Measurements from ENCODE around the gene SMIM1.

The SMIM1 gene

DNA sequence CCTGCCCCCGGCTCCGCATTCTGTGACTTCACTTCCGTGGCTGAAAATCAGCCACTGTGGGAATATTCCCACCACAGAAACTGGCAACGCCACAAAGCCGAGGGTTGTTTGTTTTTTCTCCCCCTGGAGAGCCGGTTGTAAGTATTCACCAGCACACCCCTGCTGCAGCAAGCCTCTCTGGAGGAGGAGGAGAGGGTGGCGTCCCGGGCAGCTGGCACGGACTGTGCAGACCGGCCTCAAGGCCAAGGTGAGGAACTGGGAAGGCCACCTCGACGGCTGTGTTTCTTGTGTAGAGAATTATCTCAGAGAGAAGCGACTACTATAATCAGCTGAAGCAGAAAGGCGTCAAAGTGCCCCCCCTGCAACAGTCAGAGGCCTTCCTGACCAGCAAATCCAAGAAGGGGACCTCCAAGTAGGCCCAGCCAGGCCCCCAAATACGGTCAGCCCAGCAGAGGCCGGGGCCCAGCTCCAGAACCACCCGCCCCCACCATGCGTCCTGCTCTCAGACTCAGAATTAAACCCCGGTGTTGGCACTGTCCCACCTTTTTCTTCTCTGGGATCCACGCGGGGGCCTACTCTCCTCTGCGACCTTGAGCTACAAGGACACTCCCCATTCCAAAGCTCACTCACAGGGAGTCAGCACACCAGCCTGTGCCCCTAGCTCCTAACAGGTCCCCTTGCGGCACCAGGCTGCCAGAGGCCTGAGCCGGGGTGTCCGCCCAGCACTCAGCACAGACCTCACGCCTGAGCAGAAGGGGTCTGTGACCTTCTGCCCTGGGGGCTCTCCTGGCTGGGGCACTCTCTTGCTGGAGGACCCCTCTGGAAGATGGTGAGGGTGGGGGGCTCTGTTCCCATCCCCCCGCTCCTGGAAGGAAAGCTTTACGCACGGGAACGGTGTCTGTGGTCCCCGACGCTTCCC lies 1.2 kb upstream of the SMIM1 start:
- DNase-seq, result peak; percentile 1
- peak overlapping the region; percentile 87 for H2AFZ ChIP-seq (ENCODE audit: low read depth, low read length)
- peaks cover 8 to 47% of the 10 kb centered on the region in 2 experiments for H3K27me3 ChIP-seq (ENCODE audit: control insufficient read depth in 1 of 2, insufficient read depth in 1 of 2, low read length in 2 of 2)
- peak overlapping the region; percentile 8 to 74 for H3K18ac ChIP-seq (ENCODE audit: low read depth in 1 of 2, low read length in 2 of 2)
- H3K9ac ChIP-seq (ENCODE audit: low read length), result no peak overlapping the region
- no peak overlapping the region for H3K27ac ChIP-seq (ENCODE audit: low read length, poor library complexity, severe bottlenecking)
- peak overlapping the region; percentile 93 for H4K8ac ChIP-seq (ENCODE audit: low read length)
- H3K9me3 ChIP-seq (ENCODE audit: control insufficient read depth, low read length), result no peaks in the 10 kb centered on the region
- H3K36me3 ChIP-seq (ENCODE audit: control insufficient read depth in 1 of 2, insufficient read depth in 2 of 2, low read depth in 1 of 2, low read length in 2 of 2), result peaks cover 0 to 4% of the 10 kb centered on the region in 2 experiments
- no peaks in the 10 kb centered on the region for H3K79me1 ChIP-seq (replicated peaks; ENCODE audit: low read length, poor library complexity, severe bottlenecking)
- H2BK15ac ChIP-seq (ENCODE audit: low read depth, poor library complexity, severe bottlenecking), result no peak overlapping the region
- no peak overlapping the region for H2BK120ac ChIP-seq (ENCODE audit: low read depth, low read length)
- peaks cover 51% of the 10 kb centered on the region for H3K4me1 ChIP-seq (ENCODE audit: control insufficient read depth, insufficient read depth, low read depth, low read length)
- no peak overlapping the region for H2BK12ac ChIP-seq (ENCODE audit: low read length in 2 of 2)
- H2BK5ac ChIP-seq (ENCODE audit: low read depth, low read length, poor library complexity, severe bottlenecking), result no peak overlapping the region
- H3K4ac ChIP-seq (ENCODE audit: low read depth in 1 of 2, low read length in 2 of 2), result peak overlapping the region in 1 of 2 experiments; percentile 2
- H3K14ac ChIP-seq (ENCODE audit: low read length in 2 of 2), result peak overlapping the region in 1 of 2 experiments; percentile 79
- peak overlapping the region; percentile 63 to 66 for H3K4me3 ChIP-seq (ENCODE audit: insufficient read depth in 1 of 2, low read depth in 1 of 2, low read length in 2 of 2)
- peak overlapping the region; percentile 85 for H4K91ac ChIP-seq (ENCODE audit: low read length)
- H2AK5ac ChIP-seq (ENCODE audit: low read length, severe bottlenecking), result no peak overlapping the region
- H3K23ac ChIP-seq (ENCODE audit: low read length in 2 of 2), result no peak overlapping the region
- WGBS, result 59% methylated on average over 31 of the region's 32 CpGs
- peak overlapping the region; percentile 98 for H3K4me2 ChIP-seq (ENCODE audit: low read length, poor library complexity, severe bottlenecking)

DNA sequence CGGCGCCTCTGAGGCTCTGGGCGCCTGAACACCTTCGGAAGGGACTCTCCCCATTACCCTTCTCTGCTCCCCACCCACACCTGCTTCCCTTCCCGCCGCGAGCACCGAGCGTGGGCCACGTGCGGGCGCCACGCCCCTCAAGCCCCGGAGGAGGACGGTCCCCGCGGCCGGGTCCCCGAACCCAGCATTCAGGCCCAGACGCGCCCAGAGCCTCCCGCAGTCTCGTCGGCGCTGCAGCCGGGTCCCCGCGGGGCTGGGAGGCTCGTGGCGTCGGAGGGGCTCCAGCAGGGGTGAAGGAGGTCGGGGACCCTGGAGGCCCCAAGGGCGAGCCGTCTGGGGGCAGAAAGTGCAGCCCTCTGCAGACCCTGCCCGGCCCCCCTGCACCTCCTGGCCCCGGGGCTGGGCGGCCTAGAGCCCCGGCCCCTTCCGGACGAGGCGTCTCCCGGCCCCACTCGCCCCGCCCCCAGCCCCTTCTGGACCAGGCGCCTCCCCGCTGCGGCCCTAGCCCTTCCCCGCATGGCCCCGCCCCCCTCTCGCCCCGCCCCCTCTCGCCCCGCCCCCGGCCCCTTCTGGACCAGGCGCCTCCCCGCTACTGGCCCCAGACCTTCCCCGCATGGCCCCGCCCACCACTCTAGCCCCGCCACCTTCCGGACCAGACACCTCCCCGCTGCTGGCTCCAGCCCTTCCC lies 378 bp upstream of the SMIM1 start:
- H2AK5ac ChIP-seq (ENCODE audit: low read length, severe bottlenecking), result no peak overlapping the region
- H3K27ac ChIP-seq (ENCODE audit: low read length, poor library complexity, severe bottlenecking), result no peak overlapping the region
- no peak overlapping the region for H2BK12ac ChIP-seq (ENCODE audit: low read length in 2 of 2)
- peak overlapping the region; percentile 50 for H2BK15ac ChIP-seq (ENCODE audit: low read depth, poor library complexity, severe bottlenecking)
- peak overlapping the region; percentile 85 for H4K91ac ChIP-seq (ENCODE audit: low read length)
- peak overlapping the region in 1 of 2 experiments; percentile 79 for H3K14ac ChIP-seq (ENCODE audit: low read length in 2 of 2)
- H3K4me1 ChIP-seq (ENCODE audit: control insufficient read depth, insufficient read depth, low read depth, low read length), result peaks cover 58% of the 10 kb centered on the region
- no peaks in the 10 kb centered on the region for H3K79me1 ChIP-seq (replicated peaks; ENCODE audit: low read length, poor library complexity, severe bottlenecking)
- 3% methylated on average over 23 of the region's 61 CpGs for WGBS
- no peak overlapping the region for H3K9ac ChIP-seq (ENCODE audit: low read length)
- no peaks in the 10 kb centered on the region for H3K9me3 ChIP-seq (ENCODE audit: control insufficient read depth, low read length)
- peak overlapping the region; percentile 87 for H2AFZ ChIP-seq (ENCODE audit: low read depth, low read length)
- H3K36me3 ChIP-seq (ENCODE audit: control insufficient read depth in 1 of 2, insufficient read depth in 2 of 2, low read depth in 1 of 2, low read length in 2 of 2), result peaks cover 0 to 4% of the 10 kb centered on the region in 2 experiments
- peaks cover 8 to 44% of the 10 kb centered on the region in 2 experiments for H3K27me3 ChIP-seq (ENCODE audit: control insufficient read depth in 1 of 2, insufficient read depth in 1 of 2, low read length in 2 of 2)
- peak overlapping the region; percentile 2 to 88 for H3K4ac ChIP-seq (ENCODE audit: low read depth in 1 of 2, low read length in 2 of 2)
- no peak overlapping the region for H3K23ac ChIP-seq (ENCODE audit: low read length in 2 of 2)
- H3K4me3 ChIP-seq (ENCODE audit: insufficient read depth in 1 of 2, low read depth in 1 of 2, low read length in 2 of 2), result peak overlapping the region; percentile 63 to 67
- peak overlapping the region; percentile 98 for H3K4me2 ChIP-seq (ENCODE audit: low read length, poor library complexity, severe bottlenecking)
- peak overlapping the region; percentile 8 to 74 for H3K18ac ChIP-seq (ENCODE audit: low read depth in 1 of 2, low read length in 2 of 2)
- DNase-seq, result peak; percentile 80
- H4K8ac ChIP-seq (ENCODE audit: low read length), result peak overlapping the region; percentile 93
- no peak overlapping the region for H2BK5ac ChIP-seq (ENCODE audit: low read depth, low read length, poor library complexity, severe bottlenecking)
- no peak overlapping the region for H2BK120ac ChIP-seq (ENCODE audit: low read depth, low read length)

DNA sequence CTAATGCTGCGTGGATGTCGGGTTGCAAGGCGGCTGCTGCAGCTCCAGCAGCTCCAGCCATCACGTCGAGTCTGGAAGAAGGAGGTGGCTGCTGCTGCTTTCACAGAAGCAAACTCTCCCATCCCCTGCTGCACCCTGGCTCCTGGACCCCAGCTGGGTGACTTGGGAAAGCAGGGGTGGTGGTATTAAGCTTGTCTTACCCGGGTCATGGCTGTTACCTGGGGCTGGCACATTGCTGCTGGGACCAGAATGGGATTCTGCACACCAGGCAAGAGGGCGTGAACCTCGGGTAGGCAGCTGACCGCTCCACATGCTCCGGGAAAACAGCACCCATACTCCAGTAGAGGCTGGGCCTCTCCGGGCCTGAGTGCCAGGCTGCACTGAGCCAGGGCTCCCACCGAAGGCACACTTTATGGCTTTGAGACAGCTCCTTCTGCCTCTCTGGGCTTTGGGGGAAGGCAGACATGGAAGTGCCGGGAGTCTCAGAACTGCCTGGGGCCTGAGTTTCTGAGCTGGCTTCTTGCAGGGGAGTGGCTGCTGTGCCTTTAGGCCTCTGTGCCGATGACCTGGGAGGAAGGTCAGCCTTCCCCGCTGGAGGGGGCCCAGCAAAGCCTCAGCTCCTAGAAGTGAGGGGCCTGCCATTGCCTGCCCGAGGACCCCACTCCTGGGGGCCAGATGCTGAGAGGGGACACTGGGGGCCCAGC lies 1.2 kb downstream of the SMIM1 start:
- peak overlapping the region in 1 of 2 experiments; percentile 29 for H2BK12ac ChIP-seq (ENCODE audit: low read length in 2 of 2)
- DNase-seq, result peak; percentile 11
- no peak overlapping the region for H3K14ac ChIP-seq (ENCODE audit: low read length in 2 of 2)
- 88% methylated on average over 10 of the region's 16 CpGs for WGBS
- no peaks in the 10 kb centered on the region for H3K9me3 ChIP-seq (ENCODE audit: control insufficient read depth, low read length)
- H3K4ac ChIP-seq (ENCODE audit: low read depth in 1 of 2, low read length in 2 of 2), result no peak overlapping the region
- H3K4me2 ChIP-seq (ENCODE audit: low read length, poor library complexity, severe bottlenecking), result peak overlapping the region; percentile 80
- H3K18ac ChIP-seq (ENCODE audit: low read depth in 1 of 2, low read length in 2 of 2), result no peak overlapping the region
- peaks cover 9% of the 10 kb centered on the region for H3K79me1 ChIP-seq (replicated peaks; ENCODE audit: low read length, poor library complexity, severe bottlenecking)
- H3K27me3 ChIP-seq (ENCODE audit: control insufficient read depth in 1 of 2, insufficient read depth in 1 of 2, low read length in 2 of 2), result peaks cover 8 to 35% of the 10 kb centered on the region in 2 experiments
- no peak overlapping the region for H2AK5ac ChIP-seq (ENCODE audit: low read length, severe bottlenecking)
- H3K9ac ChIP-seq (ENCODE audit: low read length), result no peak overlapping the region
- no peak overlapping the region for H3K4me3 ChIP-seq (ENCODE audit: insufficient read depth in 1 of 2, low read depth in 1 of 2, low read length in 2 of 2)
- no peak overlapping the region for H4K8ac ChIP-seq (ENCODE audit: low read length)
- no peak overlapping the region for H2AFZ ChIP-seq (ENCODE audit: low read depth, low read length)
- peak overlapping the region; percentile 31 for H4K91ac ChIP-seq (ENCODE audit: low read length)
- peaks cover 6 to 18% of the 10 kb centered on the region in 2 experiments for H3K36me3 ChIP-seq (ENCODE audit: control insufficient read depth in 1 of 2, insufficient read depth in 2 of 2, low read depth in 1 of 2, low read length in 2 of 2)
- no peak overlapping the region for H3K27ac ChIP-seq (ENCODE audit: low read length, poor library complexity, severe bottlenecking)
- H2BK5ac ChIP-seq (ENCODE audit: low read depth, low read length, poor library complexity, severe bottlenecking), result no peak overlapping the region
- H2BK120ac ChIP-seq (ENCODE audit: low read depth, low read length), result no peak overlapping the region
- no peak overlapping the region for H3K23ac ChIP-seq (ENCODE audit: low read length in 2 of 2)
- H3K4me1 ChIP-seq (ENCODE audit: control insufficient read depth, insufficient read depth, low read depth, low read length), result peaks cover 66% of the 10 kb centered on the region
- peak overlapping the region; percentile 34 for H2BK15ac ChIP-seq (ENCODE audit: low read depth, poor library complexity, severe bottlenecking)

Data from mesenchymal stem cell (in vitro differentiated cells and primary cell).